Esophagus squamous epithelium (tissue), 4 donors: ENCODE results near the gene IFT122.

Experiments used
- CTCF ChIP-seq, 6 experiments: fragments of 450-650 bp in 4 of 6; fragments of 200-600 bp in 2 of 6; sonication (generic) in 2 of 6; IDR thresholded peaks; one replicate each; pipeline ENCODE4 v1.5.1; 2016 to 2019; ENCODE audit warnings: antibody characterized with exemption in 6 of 6, mild to moderate bottlenecking in 4 of 6, moderate library complexity in 4 of 6
- POLR2A ChIP-seq, 4 donors: fragments of 450-650 bp; IDR thresholded peaks; one replicate each; pipeline ENCODE4 v1.6.1; 2017; ENCODE audit warnings: antibody characterized with exemption in 4 of 4, mild to moderate bottlenecking in 4 of 4, moderate library complexity in 3 of 4

DNA sequence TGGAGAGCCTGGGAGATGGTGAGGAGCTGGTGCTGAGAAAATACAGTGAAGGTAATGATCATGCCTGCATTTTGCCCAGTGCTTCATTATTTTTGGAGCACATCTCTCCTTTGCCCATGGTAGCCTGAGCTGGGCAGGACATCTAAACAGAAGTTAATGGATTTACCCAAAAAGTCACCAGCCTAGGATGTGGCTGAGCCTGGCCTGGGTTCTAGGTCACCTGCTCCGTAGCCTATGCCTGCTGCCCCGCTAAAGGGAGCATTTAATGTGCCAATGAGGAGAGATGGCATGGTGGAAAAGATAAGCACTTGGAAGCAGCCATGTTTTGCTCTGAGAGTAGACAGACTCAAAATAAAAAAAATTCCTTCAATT is 46.6 kb downstream of the IFT122 start:
- no peak for TF ChIP-seq CTCF (IDR thresholded peaks at IDR 0.05)
- no peak for TF ChIP-seq POLR2A (IDR thresholded peaks at IDR 0.05)
